ENCODE results near the gene CALCR. TPM values are rescaled to one million over a fixed set of nuclear protein-coding genes. Genes with fewer than 3 reads are reported as not detected.

Gene CALCR
- total RNA-seq, 1 experiment from 2014 or later = 0.10 TPM

- H3K36me3 ChIP-seq (ENCODE audit: control insufficient read depth in 1 of 2, insufficient read depth in 2 of 2, low read length in 2 of 2) = no peaks in the 10 kb centered on the region
- H3K4me3 ChIP-seq (replicated peaks in 1 of 2; ENCODE audit: low read depth in 1 of 2, low read length in 2 of 2) = no peak overlapping the region
- peak; percentile 76 for ATAC-seq
- ChIA-PET POLR2A (no interaction called here), RAD21 (ENCODE audit: low non-redundant PET in 1 of 2, low total read pairs in 2 of 2, uncharacterized antibody in 2 of 2, unreplicated experiment in 2 of 2) (interaction anchor here in 1 of 2 experiments (0.7 kb wide), 1 partner anchor 10 kb away, joined by 3 read pairs; no protein-coding TSS in a partner anchor), CTCF (interaction anchor here (0.6 to 3.3 kb wide), 12 partner anchors 10 to 307 kb away, joined by 3 to 21 read pairs (median 6); no protein-coding TSS in a partner anchor)
- peak overlapping the region; percentile 4 for H2AFZ ChIP-seq (ENCODE audit: low read depth, low read length, poor library complexity, severe bottlenecking)
- TF ChIP-seq RAD21 (IDR thresholded peaks at IDR 0.05; ENCODE audit: low read depth) (peak; percentile 68), ZBTB33 (IDR thresholded peaks at IDR 0.05; ENCODE audit: extremely low read depth, insufficient replicate concordance, low read length) (no peak), JUND (IDR thresholded peaks at IDR 0.05) (no peak), CEBPB (IDR thresholded peaks at IDR 0.05; ENCODE audit: low read depth) (no peak), TCF7L2 (IDR thresholded peaks at IDR 0.05; ENCODE audit: borderline replicate concordance, extremely low read depth, insufficient read depth, insufficient read length) (no peak), CTCF (IDR thresholded peaks at IDR 0.05 in 2 of 3, conservative IDR thresholded peaks at IDR 0.05 in 1 of 3; ENCODE audit: borderline replicate concordance in 1 of 3, insufficient read depth in 1 of 3, low read depth in 2 of 3, low read length in 2 of 3) (peak; percentile 52 to 71 (median 67); a peak in 5 of 6 replicates), CBX3 (IDR thresholded peaks at IDR 0.05; ENCODE audit: low read depth) (no peak), SP1 (IDR thresholded peaks at IDR 0.05; ENCODE audit: low read depth) (no peak), SIN3A (IDR thresholded peaks at IDR 0.05; ENCODE audit: low read depth) (no peak), YY1 (IDR thresholded peaks at IDR 0.05; ENCODE audit: extremely low read depth, insufficient replicate concordance, low read depth, low read length) (no peak), POLR2AphosphoS5 (IDR thresholded peaks at IDR 0.05; ENCODE audit: low read depth, low read length) (no peak)
- no peak overlapping the region for H3K9ac ChIP-seq (ENCODE audit: low read length)
- H3K9me2 ChIP-seq (ENCODE audit: insufficient read depth) = no peaks in the 10 kb centered on the region
- no peak overlapping the region for H3K4me2 ChIP-seq (ENCODE audit: low read length)
- no peaks in the 10 kb centered on the region; the same call in 1 of the 2 replicates for H3K27me3 ChIP-seq (ENCODE audit: insufficient read depth, low read length)
- intact Hi-C loops (cut with micrococcal nuclease) = loop anchor here (1.0 to 5.0 kb wide), 3 partner anchors 109 to 459 kb away; no protein-coding TSS in a partner anchor
- H3K79me2 ChIP-seq (ENCODE audit: insufficient read depth, low read length) = no peaks in the 10 kb centered on the region
- H3K27ac ChIP-seq (ENCODE audit: low read depth, low read length) = no peak overlapping the region
- BruUV-seq (replicated peaks) = no TSS peak
- no peaks in the 10 kb centered on the region for H3K4me1 ChIP-seq (ENCODE audit: control insufficient read depth in 1 of 2, insufficient read depth in 2 of 2, low read length in 2 of 2)
- H3K9me3 ChIP-seq (ENCODE audit: control insufficient read depth in 1 of 2, insufficient read depth in 1 of 2, low read depth in 1 of 2, low read length in 2 of 2) = no peaks in the 10 kb centered on the region
- H4K20me1 ChIP-seq (ENCODE audit: insufficient read depth) = no peaks in the 10 kb centered on the region
- peak; percentile 49 for DNase-seq (ENCODE audit: low read depth, low spot score)
Measured at GRCh38 chr7:93551063-93551895, 23.2 kb downstream of the CALCR start.
